ENCODE measurements around the gene PILRB.
A peak's percentile ranks its signal among the peaks of the same experiment; 100 is the strongest.
"Not testable (repeated sequence)": the region's sequence is repeated elsewhere in the genome, so short reads cannot be mapped to it uniquely, and the experiment has no call there.

Gene PILRB

GRCh38 chr7:100358027-100358856 is at the start of gene PILRB:
TSS of gene PILRB (plus strand) at chr7:100358117. CDS start at chr7:100358303, 186 bp downstream.
- no peak for DNase-seq (ENCODE audit: low read depth in 2 of 2)

GRCh38 chr7:100318329-100318728 is 39.6 kb upstream of the PILRB start:
- DNase-seq (ENCODE audit: low read depth in 2 of 2), result not testable (repeated sequence)

GRCh38 chr7:100321648-100322047 is 36.3 kb upstream of the PILRB start:
- DNase-seq (ENCODE audit: low read depth in 2 of 2), result not testable (repeated sequence)

GRCh38 chr7:100324194-100324593 is 33.7 kb upstream of the PILRB start:
- not testable (repeated sequence) for DNase-seq (ENCODE audit: low read depth in 2 of 2)

- DNase-seq (ENCODE audit: low read depth in 2 of 2), result not testable (repeated sequence)
These were observed 32.2 kb upstream of the PILRB start for GRCh38 chr7:100325671-100326070.

GRCh38 chr7:100326914-100327313 is 31.0 kb upstream of the PILRB start:
- not testable (repeated sequence) for DNase-seq (ENCODE audit: low read depth in 2 of 2)

GRCh38 chr7:100335566-100336466 is 22.1 kb upstream of the PILRB start:
- DNase-seq (ENCODE audit: low read depth in 2 of 2), result peak; percentile 68 to 76

GRCh38 chr7:100338083-100338696 is 19.7 kb upstream of the PILRB start:
- not testable (repeated sequence) for DNase-seq (ENCODE audit: low read depth in 2 of 2)

GRCh38 chr7:100341286-100341685 is 16.6 kb upstream of the PILRB start:
- not testable (repeated sequence) for DNase-seq (ENCODE audit: low read depth in 2 of 2)

GRCh38 chr7:100342765-100343164 is 15.2 kb upstream of the PILRB start:
- DNase-seq (ENCODE audit: low read depth in 2 of 2), result no peak

- DNase-seq (ENCODE audit: low read depth in 2 of 2), result not testable (repeated sequence)
These were observed 13.8 kb upstream of the PILRB start for GRCh38 chr7:100344124-100344559.

- DNase-seq (ENCODE audit: low read depth in 2 of 2), result peak; percentile 52 to 66
These were observed 13.2 kb upstream of the PILRB start for GRCh38 chr7:100344560-100345287.

GRCh38 chr7:100345288-100345672 is 12.6 kb upstream of the PILRB start:
- DNase-seq (ENCODE audit: low read depth in 2 of 2), result peak; percentile 36 to 51

- DNase-seq (ENCODE audit: low read depth in 2 of 2), result no peak
These were observed 11.0 kb upstream of the PILRB start for GRCh38 chr7:100346921-100347320.

GRCh38 chr7:100348805-100349204 is 9.1 kb upstream of the PILRB start:
- no peak for DNase-seq (ENCODE audit: low read depth in 2 of 2)

- no peak for DNase-seq (ENCODE audit: low read depth in 2 of 2)
These were observed 8.2 kb upstream of the PILRB start for GRCh38 chr7:100349757-100350156.

GRCh38 chr7:100351657-100352058 is 6.3 kb upstream of the PILRB start:
- no peak for DNase-seq (ENCODE audit: low read depth in 2 of 2)

GRCh38 chr7:100352230-100352781 is 5.6 kb upstream of the PILRB start:
- DNase-seq (ENCODE audit: low read depth in 2 of 2), result not testable (repeated sequence)

GRCh38 chr7:100352984-100353684 is 4.8 kb upstream of the PILRB start:
- no peak for DNase-seq (ENCODE audit: low read depth in 2 of 2)

- peak in 1 of 2 donors; percentile 31 for DNase-seq (ENCODE audit: low read depth in 2 of 2)
These were observed 4.1 kb upstream of the PILRB start for GRCh38 chr7:100353685-100354330.
